HG02852 (cell line): Measurements from ENCODE around the gene TMPRSS15.
"Not testable (repeated sequence)": the region's sequence is repeated elsewhere in the genome, so short reads cannot be mapped to it uniquely, and the experiment has no call there.

Source experiments
- ATAC-seq: cut with Tn5 transposase; IDR thresholded peaks from one replicate; pipeline ENCODE4 v1.9.1; 2021; ENCODE audit warnings: mild to moderate bottlenecking, moderate library complexity; ENCODE audit not compliant: unreplicated experiment

The TMPRSS15 gene

DNA sequence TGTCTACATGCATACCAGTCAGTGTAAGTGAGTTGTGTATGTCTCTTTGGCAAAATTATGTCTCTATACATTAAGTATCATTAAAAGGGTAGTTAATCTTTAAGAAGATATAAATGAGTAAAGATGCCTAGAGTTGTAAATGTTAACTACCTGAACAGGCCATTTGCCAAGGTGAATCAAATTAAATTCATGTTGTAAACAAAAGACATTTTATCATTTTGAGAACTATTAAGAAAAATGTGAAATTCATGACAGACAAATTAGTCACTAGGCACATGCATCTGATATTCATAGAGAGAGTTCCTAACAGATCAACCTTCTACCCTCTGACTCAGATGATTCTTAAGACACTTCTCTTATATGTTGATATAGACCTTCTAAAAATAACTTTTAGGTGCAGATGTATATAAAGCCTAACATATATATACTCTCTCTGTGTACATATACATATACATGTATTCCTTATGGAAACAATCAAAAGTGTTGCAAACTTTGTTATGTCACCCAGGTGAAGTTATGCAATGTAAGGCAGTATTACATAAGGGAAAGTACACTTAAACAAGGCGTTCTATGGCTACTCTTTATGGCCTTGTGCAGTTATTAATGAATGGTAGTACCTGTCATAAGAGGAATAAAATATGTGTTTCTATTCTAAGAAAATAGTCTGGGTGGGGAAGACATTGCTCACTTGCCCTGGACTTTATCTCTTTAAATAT, at the start of gene TMPRSS15:
Gene TMPRSS15 (minus strand): TSS at position 51 of the 716 bp plus-strand sequence. CDS start 163 bp downstream, outside the sequence.
- ATAC-seq = no peak

DNA sequence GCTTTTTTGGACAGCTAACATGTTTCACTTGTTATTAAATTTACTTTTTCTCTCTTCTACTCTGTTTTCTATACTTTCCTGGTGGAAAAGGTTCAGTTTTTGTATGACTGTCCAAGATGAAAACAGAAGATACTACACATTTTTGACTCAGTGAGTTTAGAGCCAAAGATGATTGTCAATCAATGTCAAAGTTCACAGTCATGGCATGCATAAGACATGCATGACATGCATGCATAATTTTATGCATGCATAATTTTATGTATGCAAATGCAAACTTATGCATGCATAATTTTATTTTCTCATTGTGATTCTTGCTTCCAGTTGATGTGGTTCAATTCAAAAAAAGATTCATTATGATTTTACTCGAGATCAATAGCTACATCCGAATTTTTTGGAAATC, 48.1 kb upstream of the TMPRSS15 start:
- no peak for ATAC-seq

DNA sequence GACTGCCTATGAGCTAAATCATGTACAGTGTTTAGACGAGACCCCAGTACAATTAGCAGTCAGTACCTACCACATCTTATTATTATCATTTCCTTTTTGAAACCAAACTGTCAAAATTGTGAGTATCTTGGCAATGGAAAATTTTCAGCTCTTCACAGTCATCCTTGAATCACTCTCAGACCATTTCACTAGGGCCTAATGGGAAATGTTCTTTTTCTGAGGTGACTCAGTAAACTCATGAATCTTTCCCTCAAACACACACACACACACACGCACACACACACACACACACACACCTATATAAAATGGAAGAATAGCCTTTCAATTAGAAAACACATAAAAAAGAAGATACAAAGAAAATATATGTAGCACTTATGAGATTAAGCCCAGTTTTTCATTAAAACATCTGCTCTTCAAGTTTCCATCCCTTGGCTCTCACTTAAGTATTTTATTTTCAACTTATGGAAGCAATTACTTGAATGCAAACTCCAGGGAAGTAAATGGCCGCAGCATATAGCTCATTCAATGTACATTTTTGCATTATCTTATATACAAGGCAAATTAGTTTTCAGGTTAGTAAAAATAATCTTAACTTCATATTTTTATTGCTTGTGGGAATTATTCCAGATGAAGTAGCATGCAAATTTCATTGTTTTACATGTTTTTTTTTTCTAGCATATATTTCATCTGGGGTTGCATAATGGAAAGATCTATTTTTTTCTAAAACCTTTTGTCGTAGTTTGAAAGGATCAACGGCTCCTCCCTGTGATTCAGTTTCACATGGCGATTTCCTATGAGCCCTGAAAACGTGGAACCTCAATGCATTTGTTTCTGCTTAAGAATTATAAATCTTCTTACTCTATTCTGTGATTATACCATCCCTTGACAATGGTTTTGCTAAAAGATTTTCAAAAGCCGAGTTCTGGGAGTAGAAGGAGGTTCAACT, 46.3 kb upstream of the TMPRSS15 start:
- ATAC-seq = no peak

DNA sequence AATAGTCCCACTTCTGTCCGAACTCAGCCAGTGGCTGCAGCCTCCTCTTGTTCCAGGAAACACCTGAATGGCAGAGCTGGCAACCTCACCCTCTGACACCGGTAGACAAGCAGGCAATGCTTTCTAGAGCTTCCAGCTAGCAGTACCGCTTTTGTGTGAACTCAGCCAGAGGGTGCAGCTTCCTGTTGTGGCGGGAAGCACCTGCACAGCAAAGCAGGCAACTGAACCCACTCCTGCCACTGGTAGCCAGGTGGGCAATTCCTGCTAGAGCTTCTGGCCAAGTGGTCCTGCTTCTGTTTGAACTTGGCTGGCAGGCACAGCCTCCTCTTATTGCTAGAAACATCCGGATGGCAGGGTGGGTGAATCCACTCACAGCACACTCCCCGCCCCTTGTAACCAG, 40.1 kb upstream of the TMPRSS15 start:
- ATAC-seq = no peak

DNA sequence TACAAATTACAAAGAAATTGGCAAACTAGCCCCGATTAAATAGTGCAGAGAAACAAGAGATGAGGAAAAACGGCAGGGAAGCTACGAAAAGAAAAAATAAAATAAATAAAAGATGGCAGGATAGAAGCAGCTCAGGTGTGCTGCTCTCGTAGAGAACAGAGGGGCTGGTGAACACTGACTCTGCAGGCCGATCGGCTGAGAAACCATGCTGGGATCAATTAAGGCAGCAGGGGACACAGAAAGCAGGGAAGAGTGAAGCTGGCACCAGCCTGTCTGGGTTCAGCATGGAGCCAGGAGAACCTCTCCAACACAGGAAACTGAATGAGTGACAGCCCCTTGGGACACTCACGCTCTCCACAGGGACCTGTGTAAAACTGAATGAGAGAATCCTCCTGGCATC, 39.5 kb upstream of the TMPRSS15 start:
- ATAC-seq = no peak

DNA sequence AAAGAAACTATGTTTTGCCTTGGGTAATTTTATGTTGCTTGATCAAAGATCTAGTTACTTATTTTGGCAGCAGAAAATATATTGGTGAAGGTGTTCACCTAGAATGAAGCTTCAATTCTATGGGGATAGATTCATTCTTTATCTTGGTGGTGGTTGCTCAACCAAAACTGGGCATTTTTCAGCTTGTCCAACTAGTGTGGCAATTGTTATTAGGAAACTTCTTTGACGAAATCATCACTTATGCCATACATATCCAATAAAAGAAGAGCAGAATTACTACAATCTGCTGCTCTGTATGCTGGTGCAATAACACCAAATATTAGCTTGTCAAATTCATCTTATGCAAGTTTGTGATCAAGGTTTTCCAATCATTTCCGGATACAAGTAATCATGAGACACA, 26.8 kb upstream of the TMPRSS15 start:
- no peak for ATAC-seq

DNA sequence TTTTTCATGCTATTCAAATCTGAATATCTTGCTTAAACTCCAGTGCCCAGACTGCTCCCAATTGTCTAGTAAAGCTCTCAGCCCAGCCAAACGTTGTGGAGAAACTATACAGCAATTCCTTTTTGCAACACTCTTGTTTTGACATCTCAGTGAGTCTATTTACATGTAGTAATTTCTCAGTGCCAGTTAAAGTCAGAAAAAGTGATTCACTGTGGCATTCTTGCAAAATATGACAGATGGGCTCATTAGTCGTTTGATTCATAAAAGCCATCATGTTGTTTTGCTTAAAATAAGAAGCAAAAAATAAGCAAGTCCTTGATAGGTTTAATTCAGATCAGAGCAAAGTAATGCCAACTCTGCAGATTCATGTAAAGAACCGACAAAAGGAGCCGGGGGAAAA, 20.7 kb upstream of the TMPRSS15 start:
- ATAC-seq = no peak

DNA sequence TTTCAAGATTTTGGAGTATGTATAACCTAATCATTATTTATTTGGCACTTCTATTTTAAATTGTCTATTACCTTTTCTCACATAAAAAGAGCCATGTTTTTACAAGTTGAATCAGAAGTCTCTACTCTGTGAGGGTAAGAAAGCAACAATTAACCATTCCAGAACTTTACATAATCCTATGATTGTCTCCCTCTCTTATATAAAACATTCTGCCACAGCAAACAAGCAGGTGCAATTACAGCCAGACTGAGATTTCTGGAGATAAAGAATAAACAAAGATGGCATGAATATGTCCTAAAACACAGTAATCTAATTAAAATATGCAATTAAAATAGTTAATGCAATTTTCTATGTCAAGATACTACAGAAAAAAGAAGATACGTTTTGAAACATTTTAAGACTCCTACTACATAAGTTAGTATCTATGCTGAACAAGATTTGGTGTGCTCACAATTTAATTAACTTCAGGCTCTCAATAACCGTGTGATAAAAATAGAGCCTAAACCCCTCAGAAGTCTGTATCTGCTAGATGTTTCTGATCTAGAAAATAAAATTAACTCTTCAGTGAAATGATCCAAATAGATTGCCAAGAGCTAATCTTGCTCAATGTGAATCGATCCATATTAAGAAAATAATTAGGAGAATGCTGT, 13.7 kb upstream of the TMPRSS15 start:
- no peak for ATAC-seq

DNA sequence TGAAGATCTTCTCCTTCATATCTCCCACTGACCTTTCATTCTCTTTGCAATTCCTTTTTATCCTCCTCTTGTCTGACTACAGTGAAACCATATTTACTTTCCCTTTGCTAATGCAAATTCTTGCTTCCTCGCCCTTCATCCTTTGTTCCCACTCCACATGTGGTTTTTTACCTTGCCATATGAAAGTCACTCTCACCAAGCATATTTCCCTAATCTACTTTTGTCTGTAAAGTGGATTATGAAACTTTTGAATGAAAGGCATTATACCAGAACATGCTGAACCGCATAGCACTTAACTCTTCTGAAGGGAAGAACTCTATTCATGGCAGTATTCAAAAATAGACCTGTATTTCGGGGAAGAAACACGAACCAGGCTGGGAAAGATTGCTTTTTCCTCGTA, 8.0 kb upstream of the TMPRSS15 start:
- no peak for ATAC-seq

DNA sequence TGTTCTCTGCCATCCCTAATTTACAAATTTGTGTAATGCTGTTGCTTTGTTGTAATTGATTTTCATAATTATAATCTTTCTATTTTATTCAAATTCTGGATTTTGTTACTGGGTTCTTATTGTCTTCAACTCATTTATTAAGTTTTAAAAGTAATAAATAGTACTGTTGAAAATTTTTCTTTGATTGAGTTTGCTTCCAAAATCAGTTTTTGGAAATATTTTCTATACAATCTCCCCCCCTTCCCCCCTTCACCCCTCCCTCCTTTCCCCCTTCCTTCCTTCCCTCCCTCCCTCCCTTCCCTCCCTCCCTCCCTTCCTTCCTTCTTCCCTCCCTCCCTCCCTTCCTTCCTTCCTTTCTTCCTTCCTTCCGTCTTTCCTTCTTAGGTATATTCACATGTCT, 6.0 kb upstream of the TMPRSS15 start:
- ATAC-seq = no peak

DNA sequence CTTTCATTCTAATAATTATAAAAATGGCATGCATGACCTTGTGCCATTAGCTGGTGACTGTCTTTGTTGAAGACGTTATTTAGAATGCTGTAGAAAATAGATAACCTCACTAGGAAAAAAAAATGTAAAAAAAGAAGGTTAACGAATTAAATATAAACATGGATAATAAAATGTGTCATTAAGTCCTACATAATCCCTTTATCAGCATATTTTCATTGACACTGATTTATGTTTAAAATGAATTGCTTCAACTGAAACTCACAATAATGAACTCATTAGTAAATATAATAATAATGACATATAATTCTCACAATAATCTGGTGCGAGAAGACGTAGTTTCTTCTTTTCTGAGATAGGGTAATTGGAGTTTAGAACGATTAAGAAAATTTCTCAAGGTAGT, 4.7 kb downstream of the TMPRSS15 start:
- ATAC-seq = no peak

DNA sequence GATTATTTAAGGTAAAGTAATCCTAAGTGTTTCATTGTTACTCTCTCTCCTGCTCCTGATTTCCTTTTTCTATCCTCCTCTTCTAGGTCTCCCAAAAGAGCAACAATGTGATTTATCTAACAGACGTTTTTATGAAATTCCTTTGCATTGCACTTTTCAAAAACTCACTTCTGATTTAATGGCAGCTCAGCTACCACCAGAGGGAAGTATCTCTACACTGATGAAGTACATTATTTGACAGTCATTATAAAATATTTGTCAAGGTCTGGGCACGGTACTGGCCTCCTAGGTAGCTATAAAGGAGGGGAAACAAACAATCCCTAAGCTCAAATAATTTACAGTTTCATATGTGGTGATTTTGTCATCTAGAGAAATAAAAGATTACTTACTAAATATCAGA, 15.6 kb downstream of the TMPRSS15 start:
- no peak for ATAC-seq

DNA sequence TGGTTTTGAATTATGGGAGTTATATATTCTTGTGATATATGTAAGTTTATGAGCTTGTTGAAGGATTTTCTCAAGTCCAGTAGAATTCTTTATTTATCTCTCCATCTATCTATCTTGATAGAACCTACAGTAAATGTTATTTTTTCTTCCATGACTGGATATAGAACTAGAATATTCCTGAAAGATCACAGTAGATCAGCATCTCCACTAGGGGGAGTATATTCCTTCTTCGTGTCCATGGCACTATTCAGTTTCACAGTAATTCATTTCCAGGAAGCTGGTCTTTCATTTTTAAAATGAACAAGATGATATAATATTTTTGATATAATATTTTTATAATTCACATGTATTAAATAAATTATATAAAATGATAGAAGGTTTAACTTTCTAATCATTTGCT, 18.8 kb downstream of the TMPRSS15 start:
- ATAC-seq = no peak

DNA sequence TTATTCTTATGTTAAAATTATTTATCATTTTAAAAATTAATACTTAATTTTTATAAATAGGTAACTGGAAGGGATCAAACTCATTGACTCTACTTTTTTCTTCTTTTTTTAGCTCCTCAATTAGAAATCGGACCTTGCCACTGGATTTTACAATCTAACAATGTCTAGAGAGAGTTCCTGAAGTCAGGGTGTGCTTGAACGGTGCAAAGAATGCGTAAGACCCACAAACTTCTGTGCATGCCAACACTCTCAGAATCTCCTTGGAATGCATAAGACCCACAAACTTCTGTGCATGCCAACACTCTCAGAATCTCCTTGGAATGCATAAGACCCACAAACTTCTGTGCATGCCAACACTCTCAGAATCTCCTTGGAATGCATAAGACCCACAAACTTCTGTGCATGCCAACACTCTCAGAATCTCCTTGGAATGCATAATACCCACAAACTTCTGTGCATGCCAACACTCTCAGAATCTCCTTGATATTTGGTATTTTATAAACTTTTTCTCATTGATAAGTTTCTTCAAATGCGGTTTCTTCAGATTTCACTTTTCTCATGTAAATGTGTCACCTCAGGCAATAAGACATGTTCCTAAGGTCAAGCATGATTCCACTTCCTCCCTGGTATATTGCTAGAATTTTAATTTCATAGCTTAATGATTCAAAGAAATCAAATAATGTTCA, 20.5 kb downstream of the TMPRSS15 start:
- not testable (repeated sequence) for ATAC-seq

DNA sequence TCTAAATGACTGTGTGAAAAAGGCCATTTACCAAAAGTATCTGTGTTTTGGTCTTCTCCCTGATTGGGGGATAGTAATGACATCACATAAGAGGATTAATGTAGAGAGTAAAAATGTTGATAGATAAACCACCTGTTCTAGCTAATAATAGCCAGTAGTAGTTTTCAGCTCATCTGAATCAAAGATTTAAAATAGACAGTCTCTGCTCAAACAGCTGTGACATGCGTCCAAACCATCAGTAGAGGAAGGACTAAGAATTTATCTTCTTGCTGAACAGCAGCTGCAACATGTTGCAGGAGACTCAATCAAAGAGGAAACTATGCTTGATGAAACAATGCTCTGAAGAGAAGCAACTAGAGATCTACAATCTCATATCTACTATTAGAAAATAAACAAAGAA, 21.4 kb downstream of the TMPRSS15 start:
- ATAC-seq = no peak

DNA sequence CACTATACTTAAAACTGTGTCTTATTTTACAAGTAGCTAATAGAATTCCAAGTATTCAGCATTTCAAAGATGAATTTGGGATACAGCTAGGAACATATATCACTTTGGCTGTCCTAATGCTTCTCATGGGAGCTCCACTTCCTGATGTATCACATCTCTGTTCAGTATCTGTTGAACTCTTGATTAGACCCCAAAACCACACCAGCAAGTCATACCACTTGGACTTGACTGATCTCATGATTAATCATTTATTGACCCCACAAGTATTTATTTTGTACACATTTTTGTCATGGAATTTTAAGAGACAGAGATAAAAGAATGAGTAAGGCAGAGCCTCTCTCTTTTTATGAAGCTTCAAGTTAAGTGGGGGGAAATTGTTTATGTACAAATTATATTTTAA, 30.0 kb downstream of the TMPRSS15 start:
- ATAC-seq = no peak

DNA sequence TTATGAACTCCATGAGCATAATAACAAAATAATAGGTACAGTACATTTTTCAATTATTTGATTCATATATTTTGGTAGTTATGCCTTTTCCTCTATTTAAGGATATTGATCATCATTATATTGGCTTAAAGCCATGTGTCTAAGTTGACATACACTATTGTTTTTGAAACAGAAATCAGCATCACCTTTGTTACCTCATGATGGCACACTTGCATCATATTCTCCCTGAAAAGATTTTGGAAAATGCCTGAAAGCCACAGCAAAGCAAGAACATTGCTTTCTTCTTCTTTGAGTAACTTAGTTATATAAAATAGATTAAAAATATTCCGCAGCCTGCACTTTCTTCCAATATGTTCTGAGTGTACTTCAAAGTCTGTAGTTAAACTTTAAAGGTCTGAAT, 33.3 kb downstream of the TMPRSS15 start:
- ATAC-seq = no peak

DNA sequence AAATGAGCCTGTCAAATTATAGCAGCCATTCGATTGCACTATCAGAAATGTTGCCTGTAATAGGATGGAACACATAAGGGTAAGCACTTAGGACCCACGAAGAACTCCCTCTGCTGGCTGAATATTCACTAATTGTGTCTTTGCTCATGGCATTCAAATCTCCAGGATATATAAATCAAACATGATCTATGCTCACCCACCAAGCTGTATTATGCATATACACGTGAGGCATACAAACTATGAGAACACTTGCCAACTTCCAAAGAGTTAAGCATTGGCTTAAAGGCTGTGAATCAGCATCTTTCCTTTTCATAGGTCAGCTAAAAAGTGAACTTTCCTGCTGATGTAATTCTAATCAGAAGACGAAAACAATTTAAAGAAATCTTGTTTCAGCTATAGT, 34.5 kb downstream of the TMPRSS15 start:
- no peak for ATAC-seq

DNA sequence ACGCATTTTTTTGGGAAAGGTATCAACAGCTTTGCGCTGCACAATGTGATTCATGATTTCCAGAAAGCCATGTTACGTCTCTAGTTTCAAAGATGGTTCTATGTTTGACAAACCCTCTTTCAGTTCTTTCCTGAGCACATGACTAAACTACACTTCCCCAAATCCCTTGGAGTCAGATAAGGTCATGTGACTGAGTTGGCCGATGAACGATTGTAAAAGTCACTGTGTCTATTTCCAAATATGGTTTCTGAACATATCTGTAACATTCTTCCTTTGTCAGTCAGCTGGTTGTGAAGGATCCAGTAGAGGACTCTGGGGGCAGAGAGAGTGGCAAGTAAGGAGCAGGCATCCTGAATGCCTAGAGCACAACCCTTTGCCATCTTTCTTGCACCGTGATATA, 35.4 kb downstream of the TMPRSS15 start:
- no peak for ATAC-seq

DNA sequence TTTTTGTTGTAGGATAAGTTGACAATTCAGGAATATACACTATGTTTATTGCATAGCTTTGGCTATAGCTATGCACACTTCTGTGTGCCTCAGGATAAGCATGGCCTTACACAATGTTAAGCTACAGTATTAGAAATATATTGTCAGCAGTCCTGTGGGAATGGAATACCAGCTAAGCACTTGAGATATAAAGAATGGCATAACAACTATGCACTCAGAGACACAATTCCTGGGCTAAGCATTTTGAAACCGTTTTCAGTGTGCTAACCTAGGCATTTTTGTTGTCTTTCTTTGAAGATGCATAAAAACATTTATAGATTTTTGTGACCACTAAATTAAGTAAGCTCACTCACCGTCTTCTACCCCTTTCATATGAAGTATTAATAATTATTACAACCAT, 46.8 kb downstream of the TMPRSS15 start:
- no peak for ATAC-seq

DNA sequence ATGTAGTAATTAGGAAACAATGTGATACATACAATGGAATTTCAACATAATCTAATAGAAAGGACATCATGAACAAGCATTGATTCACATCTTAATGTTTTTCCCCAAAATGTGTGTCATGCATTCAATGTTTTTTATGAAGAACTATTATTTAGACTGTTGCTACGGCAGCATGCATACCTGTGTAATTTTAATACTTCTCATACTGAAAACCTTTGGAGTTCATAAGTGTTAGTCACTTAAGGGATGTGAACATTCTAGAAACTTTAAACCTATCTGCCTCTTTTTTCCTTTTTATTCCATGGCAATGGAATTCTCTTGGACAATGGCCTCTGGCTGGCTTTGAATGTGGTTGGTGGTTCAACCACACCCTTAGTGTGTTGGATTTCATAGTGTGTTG, 48.6 kb downstream of the TMPRSS15 start:
- ATAC-seq = no peak
